GM23338 (cell line): ENCODE measurements around the gene ZCCHC24.

Experiments
- CREB1 ChIP-seq: fragments of 250-450 bp; sonication (Bioruptor Pico); IDR thresholded peaks from 2 replicates; pipeline ENCODE4 v1.5.0; 2020; ENCODE audit warnings: low read depth, mild to moderate bottlenecking, moderate library complexity
- CTCF ChIP-seq, 2 experiments: fragments of 200-600 bp in 1 of 2; sonication (generic) in 1 of 2; conservative IDR thresholded peaks; 2 replicates each; pipeline versions ENCODE4 v1.5.1 to v1.6.1; 2016 to 2017; ENCODE audit warnings: antibody characterized with exemption in 2 of 2, low read depth in 2 of 2, mild to moderate bottlenecking in 2 of 2, moderate library complexity in 1 of 2
- ETS1 ChIP-seq: IDR thresholded peaks from 2 replicates; pipeline ENCODE4 v1.6.1; 2016; ENCODE audit warnings: antibody characterized with exemption
- EZH2 ChIP-seq: fragments of 200-600 bp; sonication (generic); IDR thresholded peaks from one replicate; pipeline ENCODE4 v1.8.0; 2017; ENCODE audit warnings: antibody characterized with exemption, mild to moderate bottlenecking, low read depth; ENCODE audit not compliant: unreplicated experiment
- POLR2AphosphoS5 ChIP-seq: IDR thresholded peaks from 2 replicates; pipeline ENCODE4 v1.6.1; 2016; ENCODE audit warnings: antibody characterized with exemption, low read depth
- REST ChIP-seq: IDR thresholded peaks from one replicate; pipeline ENCODE4 v1.6.1; 2018; ENCODE audit warnings: antibody characterized with exemption; ENCODE audit not compliant: unreplicated experiment
- STAT1 ChIP-seq: IDR thresholded peaks from one replicate; pipeline ENCODE4 v1.6.1; 2016; ENCODE audit warnings: antibody characterized with exemption; ENCODE audit not compliant: unreplicated experiment
- ZNF114 ChIP-seq: fragments of 250-450 bp; sonication (Bioruptor Pico); IDR thresholded peaks from 2 replicates; pipeline ENCODE4 v1.5.0; 2020; ENCODE audit warnings: mild to moderate bottlenecking, moderate library complexity

- TF ChIP-seq CTCF (conservative IDR thresholded peaks at IDR 0.05; ENCODE audit: low read depth in 2 of 2): no peak
- TF ChIP-seq EZH2: no peak
- no peak for TF ChIP-seq CREB1 (CRISPR knock-in tag)
- no peak for TF ChIP-seq REST
- TF ChIP-seq POLR2AphosphoS5: no peak
- no peak for TF ChIP-seq ETS1
- no peak for TF ChIP-seq STAT1
- TF ChIP-seq ZNF114 (CRISPR knock-in tag): no peak
Measured at GRCh38 chr10:79340646-79341244, 104.7 kb downstream of the ZCCHC24 start.
